Lower leg skin (tissue), 4 donors: ENCODE measurements around the gene FAM186B. TPM values are rescaled to one million over a fixed set of nuclear protein-coding genes. Genes with fewer than 3 reads are reported as not detected.
A peak's percentile ranks its signal among the peaks of the same experiment; 100 is the strongest.

ENCODE experiments used
- DNase-seq, 2 donors: peaks; one replicate each; pipeline ENCODE4 v3.0.0-alpha.2; 2019; ENCODE audit warnings: low spot score in 2 of 2
- H3K4me3 ChIP-seq: fragments of 200-600 bp; sonication (generic); 2 replicates; pipeline ENCODE4 v1.5.1; 2017; ENCODE audit warnings: mild to moderate bottlenecking, low read depth; ENCODE audit not compliant: poor library complexity, severe bottlenecking
- POLR2A ChIP-seq, 2 donors: fragments of 450-650 bp; IDR thresholded peaks; one replicate each; pipeline ENCODE4 v1.6.1; 2016 to 2017; ENCODE audit warnings: antibody characterized with exemption in 2 of 2, mild to moderate bottlenecking in 1 of 2, moderate library complexity in 1 of 2
- WGBS, 2 donors: methylation state at CpG; one replicate each; pipeline ENCODE4 v1.1.5; 2018; 5-methylcytosine and 5-hydroxymethylcytosine counted together
- intact Hi-C: fragments of 100-400 bp; cut with DNase I; formaldehyde crosslinking; loops from one replicate; pipeline ENCODE4 v1.15.0; 2023; ENCODE audit warnings: low total_unique reads
- total RNA-seq, 4 donors: library from RNA; depleted of rRNA; stranded (reverse); fragments of >200 nt; gene quantifications; one replicate each; pipeline ENCODE4 v1.1.0, GENCODE V29; 2016
- TF ChIP-seq, protein P1 (sequence below), 3 donors: fragments of 450-650 bp; IDR thresholded peaks; one replicate each; pipeline ENCODE4 v1.5.1; 2016; ENCODE audit warnings: antibody characterized with exemption in 3 of 3, mild to moderate bottlenecking in 3 of 3, moderate library complexity in 2 of 3

FAM186B gene
- total RNA-seq, 4 donors from 2014 or later, result 0.21 to 1.1 (median 0.57) TPM

DNA sequence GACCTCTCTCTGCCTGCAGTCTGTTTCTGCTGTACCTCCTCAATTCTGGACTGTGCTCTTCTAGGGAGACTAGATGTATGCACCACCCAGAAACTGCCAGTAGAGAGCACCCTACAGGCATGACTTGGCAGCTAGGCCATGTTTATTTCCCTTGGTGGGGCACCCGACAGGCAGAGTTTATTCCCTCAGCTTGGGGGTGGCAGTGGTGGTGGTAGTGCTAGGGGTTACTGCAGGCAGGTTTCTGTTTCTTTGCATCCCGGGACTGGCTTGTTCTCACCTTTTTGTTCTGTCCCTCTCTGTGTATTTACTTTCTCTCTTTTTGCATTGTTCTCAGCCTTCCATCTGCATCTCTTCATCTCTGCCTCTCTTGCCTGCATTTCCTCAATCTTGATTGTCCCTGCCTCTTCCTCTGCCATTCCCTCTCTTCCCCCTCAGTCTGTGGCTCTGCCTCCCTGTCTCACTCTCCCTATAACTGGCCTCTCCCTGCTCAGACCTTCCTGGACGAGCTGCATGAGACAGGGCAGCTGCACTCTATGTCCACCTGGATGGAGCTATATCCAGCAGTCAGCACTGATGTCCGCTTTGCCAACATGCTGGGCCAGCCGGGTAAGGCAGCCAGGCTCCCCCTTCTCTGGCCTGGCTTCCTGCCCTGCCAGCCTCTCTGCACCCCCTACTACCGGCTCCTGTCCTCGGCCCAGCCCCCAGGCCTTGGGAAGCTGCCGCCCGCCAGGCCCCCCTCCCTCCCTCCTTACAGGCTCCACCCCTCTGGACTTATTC lies 31.7 kb upstream of the FAM186B start:
- 37 to 43% methylated on average over 9 of the region's 9 CpGs for WGBS, 2 donors
- H3K4me3 ChIP-seq, result no peak overlapping the region
- peak; percentile 40 to 83 for DNase-seq
- intact Hi-C loops, result no loop called here
- TF ChIP-seq POLR2A (IDR thresholded peaks at IDR 0.05), result no peak
- TF ChIP-seq, protein P1, sequence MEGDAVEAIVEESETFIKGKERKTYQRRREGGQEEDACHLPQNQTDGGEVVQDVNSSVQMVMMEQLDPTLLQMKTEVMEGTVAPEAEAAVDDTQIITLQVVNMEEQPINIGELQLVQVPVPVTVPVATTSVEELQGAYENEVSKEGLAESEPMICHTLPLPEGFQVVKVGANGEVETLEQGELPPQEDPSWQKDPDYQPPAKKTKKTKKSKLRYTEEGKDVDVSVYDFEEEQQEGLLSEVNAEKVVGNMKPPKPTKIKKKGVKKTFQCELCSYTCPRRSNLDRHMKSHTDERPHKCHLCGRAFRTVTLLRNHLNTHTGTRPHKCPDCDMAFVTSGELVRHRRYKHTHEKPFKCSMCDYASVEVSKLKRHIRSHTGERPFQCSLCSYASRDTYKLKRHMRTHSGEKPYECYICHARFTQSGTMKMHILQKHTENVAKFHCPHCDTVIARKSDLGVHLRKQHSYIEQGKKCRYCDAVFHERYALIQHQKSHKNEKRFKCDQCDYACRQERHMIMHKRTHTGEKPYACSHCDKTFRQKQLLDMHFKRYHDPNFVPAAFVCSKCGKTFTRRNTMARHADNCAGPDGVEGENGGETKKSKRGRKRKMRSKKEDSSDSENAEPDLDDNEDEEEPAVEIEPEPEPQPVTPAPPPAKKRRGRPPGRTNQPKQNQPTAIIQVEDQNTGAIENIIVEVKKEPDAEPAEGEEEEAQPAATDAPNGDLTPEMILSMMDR (IDR thresholded peaks at IDR 0.05), result no peak

GRCh38 chr12:49636574-49636973 lies 31.1 kb upstream of the FAM186B start:
- peak in 1 of 2 donors; percentile 61 for DNase-seq
- intact Hi-C loops, result no loop called here
- 71 to 80% methylated on average over 13 of the region's 13 CpGs for WGBS, 2 donors
- no peak for TF ChIP-seq POLR2A (IDR thresholded peaks at IDR 0.05)
- no peak overlapping the region for H3K4me3 ChIP-seq

DNA sequence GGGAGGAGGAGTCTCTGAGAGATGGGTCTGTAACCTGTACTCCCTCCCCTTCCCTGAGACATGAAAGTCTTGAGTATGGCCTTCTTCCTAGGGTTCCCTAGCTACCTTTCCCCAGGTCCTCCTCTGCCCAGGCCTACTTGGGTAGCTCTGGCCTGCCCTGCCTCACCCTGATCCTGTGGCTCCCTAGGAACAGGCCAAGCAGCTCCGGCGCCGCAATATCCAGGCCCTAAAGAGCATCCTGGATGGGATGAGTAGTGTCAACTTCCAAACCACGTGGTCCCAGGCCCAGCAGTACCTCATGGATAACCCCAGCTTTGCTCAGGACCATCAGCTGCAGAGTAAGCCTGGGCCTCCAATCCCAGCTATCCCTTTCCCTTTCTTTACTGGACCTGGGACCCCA lies 30.2 kb upstream of the FAM186B start:
- peak in 1 of 2 donors; percentile 80 for DNase-seq
- no peak for TF ChIP-seq POLR2A (IDR thresholded peaks at IDR 0.05)
- TF ChIP-seq, protein P1 (IDR thresholded peaks at IDR 0.05), result no peak
- intact Hi-C loops, result no loop called here
- WGBS, 2 donors, result 93 to 98% methylated on average over 4 of the region's 4 CpGs
- H3K4me3 ChIP-seq, result no peak overlapping the region

- TF ChIP-seq, protein P1 (IDR thresholded peaks at IDR 0.05), result no peak
- no peak for TF ChIP-seq POLR2A (IDR thresholded peaks at IDR 0.05)
- 83 to 90% methylated on average over 9 of the region's 9 CpGs for WGBS, 2 donors
- intact Hi-C loops, result no loop called here
- no peak overlapping the region for H3K4me3 ChIP-seq
- peak in 1 of 2 donors; percentile 67 for DNase-seq
These were observed 29.6 kb upstream of the FAM186B start for GRCh38 chr12:49635036-49635435.

GRCh38 chr12:49633703-49634345 lies 28.4 kb upstream of the FAM186B start:
- peak in 1 of 2 donors; percentile 66 for DNase-seq
- no peak overlapping the region for H3K4me3 ChIP-seq
- no peak for TF ChIP-seq POLR2A (IDR thresholded peaks at IDR 0.05)
- 100% methylated on average over 2 of the region's 2 CpGs for WGBS, 2 donors
- intact Hi-C loops, result no loop called here

DNA sequence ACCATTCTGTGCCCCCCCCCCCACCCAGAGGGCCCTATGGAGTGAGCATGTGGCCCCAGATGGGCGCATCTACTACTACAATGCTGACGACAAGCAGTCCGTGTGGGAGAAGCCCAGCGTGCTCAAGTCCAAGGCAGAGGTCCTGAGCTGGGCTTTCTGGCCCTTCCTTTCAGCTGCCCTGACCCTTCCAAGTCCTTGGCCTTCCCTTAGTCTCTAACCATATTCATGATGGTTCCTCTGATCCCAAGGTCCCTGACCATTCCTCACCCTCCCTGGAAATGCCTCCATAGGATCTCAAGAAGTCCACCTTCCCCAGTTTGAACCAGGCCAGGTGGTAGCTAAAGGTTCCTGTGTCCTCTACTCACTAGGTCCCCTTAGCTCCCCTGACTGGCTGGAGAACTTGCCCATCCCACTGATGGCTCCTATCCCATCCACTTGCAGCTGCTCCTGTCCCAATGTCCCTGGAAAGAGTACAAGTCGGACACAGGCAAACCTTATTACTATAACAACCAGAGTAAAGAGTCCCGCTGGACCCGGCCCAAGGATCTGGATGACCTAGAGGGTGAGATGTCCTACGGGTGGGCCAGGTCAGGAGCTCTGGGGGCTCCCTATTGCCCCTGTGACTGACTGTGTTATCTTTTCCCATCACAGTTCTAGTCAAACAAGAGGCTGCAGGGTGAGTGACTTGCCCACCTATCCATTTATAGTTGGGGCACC lies 27.7 kb upstream of the FAM186B start:
- DNase-seq, result peak in 1 of 2 donors; percentile 79
- TF ChIP-seq POLR2A (IDR thresholded peaks at IDR 0.05), result no peak
- TF ChIP-seq, protein P1 (IDR thresholded peaks at IDR 0.05), result no peak
- intact Hi-C loops, result no loop called here
- 88 to 96% methylated on average over 8 of the region's 8 CpGs for WGBS, 2 donors
- no peak overlapping the region for H3K4me3 ChIP-seq
